ENCODE measurements around the gene AMER2. TPM values are rescaled to one million over a fixed set of nuclear protein-coding genes. Genes with fewer than 3 reads are reported as not detected.

The AMER2 gene
- polyA plus RNA-seq, 3 donors = not detected

GRCh38 chr13:25151626-25152195 lies 20.4 kb downstream of the AMER2 start:
- Histone ChIP-seq H3K27me3 (ENCODE audit: control insufficient read depth in 2 of 2, insufficient read depth in 2 of 2, low read length in 2 of 2) (no peaks in the 10 kb centered on the region), H3K4me3 (replicated peaks in 1 of 3; ENCODE audit: low read depth in 2 of 3, low read length in 3 of 3) (no peak overlapping the region), H3K9me3 (replicated peaks in 1 of 2; ENCODE audit: control insufficient read depth in 1 of 2, insufficient read depth in 1 of 2, low read length in 2 of 2) (no peaks in the 10 kb centered on the region), H3K4me1 (ENCODE audit: control insufficient read depth in 1 of 2, insufficient read depth in 2 of 2, low read length in 2 of 2) (no peaks in the 10 kb centered on the region), H3K9ac (ENCODE audit: insufficient read depth, low read length, poor library complexity, severe bottlenecking) (no peak overlapping the region), H3K27ac (ENCODE audit: low read depth in 1 of 2, low read length in 2 of 2) (no peak overlapping the region), H2AFZ (ENCODE audit: insufficient read depth, low read depth, low read length, poor library complexity, severe bottlenecking) (no peak overlapping the region), H3K4me2 (replicated peaks; ENCODE audit: extremely low read depth, low read length, poor library complexity, severe bottlenecking) (no peak overlapping the region), H3K36me3 (replicated peaks in 1 of 2; ENCODE audit: control insufficient read depth in 1 of 2, insufficient read depth in 2 of 2, low read length in 2 of 2) (no peaks in the 10 kb centered on the region), H4K20me1 (ENCODE audit: insufficient read depth, low read length) (no peaks in the 10 kb centered on the region), H3K79me2 (ENCODE audit: insufficient read depth, low read length) (no peaks in the 10 kb centered on the region)
- Mint-ChIP-seq H3K27ac (no peak overlapping the region), H3K4me3 (no peak overlapping the region), H3K4me1 (no peaks in the 10 kb centered on the region), H3K36me3 (no peaks in the 10 kb centered on the region), H3K27me3 (ENCODE audit: low read depth in 3 of 3) (peaks cover 12 to 14% (median 13%) of the 10 kb centered on the region in 3 donors), H3K9me3 (peaks cover 0 to 12% (median 4%) of the 10 kb centered on the region in 7 donors)
- intact Hi-C loops (cut with micrococcal nuclease) = no loop called here
- DNase-seq = no peak
- 75% methylated on average over 1 of the region's 5 CpGs for WGBS (ENCODE audit: insufficient coverage)
- TF ChIP-seq CTCF (IDR thresholded peaks at IDR 0.05) = no peak

- Histone ChIP-seq H4K20me1 (ENCODE audit: insufficient read depth, low read length) (no peaks in the 10 kb centered on the region), H3K4me1 (ENCODE audit: control insufficient read depth in 1 of 2, insufficient read depth in 2 of 2, low read length in 2 of 2) (no peaks in the 10 kb centered on the region), H3K9ac (ENCODE audit: insufficient read depth, low read length, poor library complexity, severe bottlenecking) (no peak overlapping the region), H3K27me3 (ENCODE audit: control insufficient read depth in 2 of 2, insufficient read depth in 2 of 2, low read length in 2 of 2) (no peaks in the 10 kb centered on the region), H3K9me3 (replicated peaks in 1 of 2; ENCODE audit: control insufficient read depth in 1 of 2, insufficient read depth in 1 of 2, low read length in 2 of 2) (no peaks in the 10 kb centered on the region), H3K27ac (ENCODE audit: low read depth in 1 of 2, low read length in 2 of 2) (no peak overlapping the region), H3K4me2 (replicated peaks; ENCODE audit: extremely low read depth, low read length, poor library complexity, severe bottlenecking) (no peak overlapping the region), H2AFZ (ENCODE audit: insufficient read depth, low read depth, low read length, poor library complexity, severe bottlenecking) (no peak overlapping the region), H3K4me3 (replicated peaks in 1 of 3; ENCODE audit: low read depth in 2 of 3, low read length in 3 of 3) (no peak overlapping the region), H3K36me3 (replicated peaks in 1 of 2; ENCODE audit: control insufficient read depth in 1 of 2, insufficient read depth in 2 of 2, low read length in 2 of 2) (no peaks in the 10 kb centered on the region), H3K79me2 (ENCODE audit: insufficient read depth, low read length) (no peaks in the 10 kb centered on the region)
- H3K9me3 Mint-ChIP-seq = peaks cover 0 to 12% (median 4%) of the 10 kb centered on the region in 7 donors
- DNase-seq = no peak
- intact Hi-C loops (cut with micrococcal nuclease) = no loop called here
- peaks cover 9 to 18% (median 14%) of the 10 kb centered on the region in 3 donors for H3K27me3 Mint-ChIP-seq (ENCODE audit: low read depth in 3 of 3)
- peak overlapping the region in 1 of 7 donors; percentile 47 for H3K27ac Mint-ChIP-seq
- WGBS (ENCODE audit: insufficient coverage) = 94% methylated on average over 5 of the region's 5 CpGs
- H3K36me3 Mint-ChIP-seq = no peaks in the 10 kb centered on the region
- no peak for TF ChIP-seq CTCF (IDR thresholded peaks at IDR 0.05)
- H3K4me3 Mint-ChIP-seq = no peak overlapping the region
- H3K4me1 Mint-ChIP-seq = no peaks in the 10 kb centered on the region
Observed at GRCh38 chr13:25149711-25150110, 22.4 kb downstream of the AMER2 start.

Measured in CD14-positive monocyte (primary cell).